Keratinocyte (primary cell): ENCODE data around the gene DLL3. TPM values are rescaled to one million over a fixed set of nuclear protein-coding genes. Genes with fewer than 3 reads are reported as not detected.

Experiments
- DNase-seq: peaks from one replicate; pipeline ENCODE4 v3.0.0-alpha.2; 2011; ENCODE audit warnings: low read depth, missing footprints, low spot score
- FAIRE-seq: peaks from 2 replicates; lab custom pipeline; 2011; peaks lifted over from hg19 to GRCh38; lab: Jason Lieb, UNC
- H2AFZ ChIP-seq: 2 replicates; pipeline ENCODE4 v1.6.0; 2012; ENCODE audit warnings: low read length, control low read depth, inconsistent platforms; ENCODE audit not compliant: control insufficient read depth
- H3K27ac ChIP-seq: 2 replicates; pipeline ENCODE4 v1.5.1; 2011; ENCODE audit warnings: low read length; ENCODE audit not compliant: control insufficient read depth, insufficient read depth
- H3K27me3 ChIP-seq: 3 replicates; pipeline ENCODE4 v1.6.0; 2011; ENCODE audit warnings: low read length; ENCODE audit not compliant: control insufficient read depth, insufficient read depth; ENCODE audit errors: extremely low read depth
- H3K36me3 ChIP-seq, 2 experiments: 2 replicates in 1 of 2; 3 replicates in 1 of 2; pipeline ENCODE4 v1.5.1; 2011; ENCODE audit warnings: low read length in 2 of 2, mild to moderate bottlenecking in 1 of 2; ENCODE audit not compliant: control insufficient read depth in 2 of 2, insufficient read depth in 2 of 2; ENCODE audit errors: extremely low read depth in 1 of 2
- H3K4me1 ChIP-seq: 3 replicates; pipeline ENCODE4 v1.5.1; 2011; ENCODE audit warnings: low read length; ENCODE audit not compliant: control insufficient read depth, insufficient read depth; ENCODE audit errors: extremely low read depth
- H3K4me2 ChIP-seq: 3 replicates; pipeline ENCODE4 v1.6.0; 2011; ENCODE audit warnings: low read depth, low read length; ENCODE audit not compliant: control insufficient read depth, insufficient read depth; ENCODE audit errors: extremely low read depth
- H3K4me3 ChIP-seq, 3 experiments: fragments of 200-600 bp in 1 of 3; sonication (generic) in 1 of 3; 2 replicates in 2 of 3; 3 replicates in 1 of 3; pipeline ENCODE4 v1.5.1; 2011 to 2016; ENCODE audit warnings: low read length in 3 of 3, mild to moderate bottlenecking in 3 of 3, control low read depth in 2 of 3, inconsistent platforms in 1 of 3, low read depth in 1 of 3, mixed read lengths in 1 of 3, mixed run types in 1 of 3, moderate library complexity in 1 of 3; ENCODE audit not compliant: control insufficient read depth in 2 of 3, insufficient read depth in 2 of 3; ENCODE audit errors: extremely low read depth in 1 of 3
- H3K79me2 ChIP-seq: 2 replicates; pipeline ENCODE4 v1.6.0; 2012; ENCODE audit warnings: low read length; ENCODE audit not compliant: control insufficient read depth, insufficient read depth
- H3K9ac ChIP-seq: 3 replicates; pipeline ENCODE4 v1.6.0; 2011; ENCODE audit warnings: low read length; ENCODE audit not compliant: control insufficient read depth, insufficient read depth; ENCODE audit errors: extremely low read depth
- H3K9me1 ChIP-seq: 3 replicates; pipeline ENCODE4 v1.6.0; 2011; ENCODE audit warnings: low read length; ENCODE audit not compliant: control insufficient read depth, insufficient read depth; ENCODE audit errors: extremely low read depth
- H3K9me3 ChIP-seq: 2 replicates; pipeline ENCODE4 v1.5.1; 2012; ENCODE audit warnings: low read depth, low read length; ENCODE audit not compliant: control insufficient read depth
- H4K20me1 ChIP-seq: 3 replicates; pipeline ENCODE4 v1.6.0; 2011; ENCODE audit warnings: low read length; ENCODE audit not compliant: control insufficient read depth, insufficient read depth; ENCODE audit errors: extremely low read depth
- CTCF ChIP-seq, 3 experiments: IDR thresholded peaks in 1 of 3; conservative IDR thresholded peaks in 1 of 3; optimal IDR thresholded peaks in 1 of 3; 2 replicates in 2 of 3; 3 replicates in 1 of 3; pipeline versions ENCODE3 to v1.5.1; 2011; ENCODE audit warnings: low read length in 3 of 3, mild to moderate bottlenecking in 3 of 3, moderate library complexity in 2 of 3, control low read depth in 1 of 3, inconsistent platforms in 1 of 3; ENCODE audit not compliant: insufficient read depth in 2 of 3; ENCODE audit errors: extremely low read depth in 1 of 3
- EZH2 ChIP-seq: IDR thresholded peaks from one replicate; pipeline ENCODE4 v1.6.1; 2012; ENCODE audit warnings: inconsistent platforms, mild to moderate bottlenecking, low read length, moderate library complexity
- dilution Hi-C: fragments of 300-500 bp; cut with MboI; formaldehyde crosslinking; loops from one replicate; pipeline ENCODE4 v1.7.0; 2020; ENCODE audit warnings: low sequenced_read_pairs; ENCODE audit not compliant: extremely low pct_ligation_motif_present
- polyA plus RNA-seq, 5 experiments: library from polyadenylated mRNA; depleted of rRNA in 3 of 5; stranded (reverse) in 3 of 5; stranded (forward) in 1 of 5; unstranded in 1 of 5; fragments of >200 nt; gene quantifications; 1 replicate in 1 of 5; 2 replicates in 3 of 5; 3 replicates in 1 of 5; pipeline versions ENCODE4 v1.2.1 to v1.2.3, GENCODE V29; 2011 to 2012; ENCODE audit warnings: missing spikeins in 2 of 5, low read depth in 1 of 5, low replicate concordance in 1 of 5

DLL3 gene
- polyA plus RNA-seq, 1 donor (not counting 4 experiments of a cell fraction or from before 2014, with no cell fraction given) = 0.89 TPM

- no peaks in the 10 kb centered on the region for H4K20me1 ChIP-seq
- FAIRE-seq = no peak
- peaks cover 3 to 6% of the 10 kb centered on the region in 2 experiments for H3K36me3 ChIP-seq
- no peak overlapping the region for H2AFZ ChIP-seq
- H3K9me3 ChIP-seq = no peaks in the 10 kb centered on the region
- no peak overlapping the region for H3K9ac ChIP-seq
- dilution Hi-C loops = no loop called here
- no peak overlapping the region for H3K27ac ChIP-seq
- H3K9me1 ChIP-seq = no peaks in the 10 kb centered on the region
- H3K79me2 ChIP-seq = no peaks in the 10 kb centered on the region
- H3K4me2 ChIP-seq = no peak overlapping the region
- H3K27me3 ChIP-seq = peaks cover 36% of the 10 kb centered on the region
- H3K4me3 ChIP-seq = no peak overlapping the region
- no peak for TF ChIP-seq EZH2
- TF ChIP-seq CTCF (optimal IDR thresholded peaks at IDR 0.05 in 1 of 3, IDR thresholded peaks at IDR 0.05 in 1 of 3, conservative IDR thresholded peaks at IDR 0.05 in 1 of 3; ENCODE audit: extremely low read depth in 1 of 3, insufficient read depth in 2 of 3, low read length in 3 of 3) = no peak
- peaks cover 10% of the 10 kb centered on the region for H3K4me1 ChIP-seq
- no peak for DNase-seq
Observed at GRCh38 chr19:39496063-39496462, 2.7 kb upstream of the DLL3 start.

- H3K4me3 ChIP-seq = no peak overlapping the region
- peaks cover 10% of the 10 kb centered on the region for H3K4me1 ChIP-seq
- FAIRE-seq (no peak), DNase-seq (no peak)
- TF ChIP-seq EZH2 = no peak
- no peak for TF ChIP-seq CTCF (optimal IDR thresholded peaks at IDR 0.05 in 1 of 3, IDR thresholded peaks at IDR 0.05 in 1 of 3, conservative IDR thresholded peaks at IDR 0.05 in 1 of 3; ENCODE audit: extremely low read depth in 1 of 3, insufficient read depth in 2 of 3, low read length in 3 of 3)
- H3K79me2 ChIP-seq = no peaks in the 10 kb centered on the region
- H3K27ac ChIP-seq = no peak overlapping the region
- H3K9ac ChIP-seq = no peak overlapping the region
- peak overlapping the region; percentile 79 for H3K4me2 ChIP-seq
- H3K9me1 ChIP-seq = no peaks in the 10 kb centered on the region
- no peak overlapping the region for H2AFZ ChIP-seq
- H3K27me3 ChIP-seq = peaks cover 36% of the 10 kb centered on the region
- no peaks in the 10 kb centered on the region for H4K20me1 ChIP-seq
- no peaks in the 10 kb centered on the region for H3K36me3 ChIP-seq
- dilution Hi-C loops = no loop called here
- H3K9me3 ChIP-seq = no peaks in the 10 kb centered on the region
Observed at GRCh38 chr19:39497701-39497995, 1.1 kb upstream of the DLL3 start.
